Measurements from ENCODE around the gene RFTN1. TPM values are rescaled to one million over a fixed set of nuclear protein-coding genes. Genes with fewer than 3 reads are reported as not detected.

RFTN1 gene
- total and polyA plus RNA-seq, 11 donors = 17.1 to 40.8 (median 26.4) TPM

GRCh38 chr3:16380421-16380820 is 133.1 kb downstream of the RFTN1 start:
- 95 to 100% (median 99%) methylated on average over 1 of the region's 1 CpG for WGBS, 4 donors
- DNase-seq (no peak), ATAC-seq (no peak)
- intact Hi-C loops (cut with DNase I) = loop anchor here in 1 of 10 donors (10.0 kb wide), 1 partner anchor 134 kb away; the partner anchor contains the start of gene RFTN1
- H3K9me3 ChIP-seq = no peaks in the 10 kb centered on the region
- TF ChIP-seq CTCF (IDR thresholded peaks at IDR 0.05) (no peak), POLR2A (IDR thresholded peaks at IDR 0.05) (no peak)
- no peak overlapping the region for H3K4me3 ChIP-seq
- no peak overlapping the region for H3K27ac ChIP-seq
- peaks cover 0 to 54% (median 24%) of the 10 kb centered on the region in 12 donors for H3K4me1 ChIP-seq
- H3K27me3 ChIP-seq = no peaks in the 10 kb centered on the region
- H3K36me3 ChIP-seq = peaks cover 0 to 20% (median 3%) of the 10 kb centered on the region in 9 donors

GRCh38 chr3:16379838-16380237 is 133.7 kb downstream of the RFTN1 start:
- Histone ChIP-seq H3K27me3 (no peaks in the 10 kb centered on the region), H3K9me3 (no peaks in the 10 kb centered on the region), H3K27ac (no peak overlapping the region), H3K36me3 (peaks cover 0 to 20% (median 3%) of the 10 kb centered on the region in 9 donors), H3K4me3 (no peak overlapping the region), H3K4me1 (peaks cover 0 to 56% (median 25%) of the 10 kb centered on the region in 12 donors)
- TF ChIP-seq CTCF (IDR thresholded peaks at IDR 0.05) (no peak), POLR2A (IDR thresholded peaks at IDR 0.05) (no peak)
- WGBS, 4 donors = 39 to 73% (median 62%) methylated on average over 2 of the region's 2 CpGs
- DNase-seq (no peak), ATAC-seq (no peak)
- intact Hi-C loops (cut with DNase I) = loop anchor here in 4 of 10 donors (10.0 kb wide), 1 partner anchor 135 kb away; the partner anchor contains the start of gene RFTN1 (in 4 of the 4)

- peaks cover under 1 to 65% (median 33%) of the 10 kb centered on the region in 12 donors for H3K4me1 ChIP-seq
- no peak for DNase-seq
- TF ChIP-seq CTCF (IDR thresholded peaks at IDR 0.05) = no peak
- no peak for TF ChIP-seq POLR2A (IDR thresholded peaks at IDR 0.05)
- WGBS, 4 donors = 62 to 79% (median 73%) methylated on average over 3 of the region's 3 CpGs
- no peak for ATAC-seq
- H3K36me3 ChIP-seq = peaks cover 0 to 20% (median 3%) of the 10 kb centered on the region in 9 donors
- peak overlapping the region in 1 of 12 donors; percentile 23 for H3K27ac ChIP-seq
- no peak overlapping the region for H3K4me3 ChIP-seq
- no peaks in the 10 kb centered on the region for H3K27me3 ChIP-seq
- intact Hi-C loops (cut with DNase I) = loop anchor here in 3 of 10 donors (10.0 kb wide), 1 partner anchor 136 kb away; the partner anchor contains the start of gene RFTN1 (in 3 of the 3)
- no peaks in the 10 kb centered on the region for H3K9me3 ChIP-seq
Measured at GRCh38 chr3:16378920-16379319, 134.6 kb downstream of the RFTN1 start.

- Histone ChIP-seq H3K9me3 (no peaks in the 10 kb centered on the region), H3K36me3 (peaks cover 0 to 20% (median 3%) of the 10 kb centered on the region in 9 donors), H3K27ac (peak overlapping the region in 3 of 12 donors; percentile 6 to 41 (median 23)), H3K4me3 (no peak overlapping the region), H3K4me1 (peaks cover 5 to 70% (median 38%) of the 10 kb centered on the region in 12 donors), H3K27me3 (no peaks in the 10 kb centered on the region)
- TF ChIP-seq CTCF (IDR thresholded peaks at IDR 0.05) (no peak), POLR2A (IDR thresholded peaks at IDR 0.05) (no peak)
- 72 to 81% (median 74%) methylated on average over 3 of the region's 3 CpGs for WGBS, 4 donors
- DNase-seq (no peak), ATAC-seq (no peak)
- intact Hi-C loops (cut with DNase I) = loop anchor here in 3 of 10 donors (10.0 kb wide), 1 partner anchor 136 kb away; the partner anchor contains the start of gene RFTN1 (in 3 of the 3)
Measured at GRCh38 chr3:16378415-16378814, 135.1 kb downstream of the RFTN1 start.

Data from heart left ventricle (tissue), 16 donors.